Posterior cingulate gyrus (tissue), 11 donors: ENCODE results near the gene KCNK10.

Experiments used
- DNase-seq, 10 donors: peaks; one replicate each; pipeline versions ENCODE4 v3.0.0 to v3.0.0-alpha.2; 2020 to 2021; ENCODE audit warnings: mixed read lengths in 3 of 10
- intact Hi-C: fragments of 100-400 bp; cut with DNase I; formaldehyde crosslinking; loops from one replicate; pipeline ENCODE4 v1.15.1; 2023

The KCNK10 gene

GRCh38 chr14:88233915-88234314 lies 89.2 kb downstream of the KCNK10 start:
- DNase-seq = no peak
- intact Hi-C loops = no loop called here

DNA sequence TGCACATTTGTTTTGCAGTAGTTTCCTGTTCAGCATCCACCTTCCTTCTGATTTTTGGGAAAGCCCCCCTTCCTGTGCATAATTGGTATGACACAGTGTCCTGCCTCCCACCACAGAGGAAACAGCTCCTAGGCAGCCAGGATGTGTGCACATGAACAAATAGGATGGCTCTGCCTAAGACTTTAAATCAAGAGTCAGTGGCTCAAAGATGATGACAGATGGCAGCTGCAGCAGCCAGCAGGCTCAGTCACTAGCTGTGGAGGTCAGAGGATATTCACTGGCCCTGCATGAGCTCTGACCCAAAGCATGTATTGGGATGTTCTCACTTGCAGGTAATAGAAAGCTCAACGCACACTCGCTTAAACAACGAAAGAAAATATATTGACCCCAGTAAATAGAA lies 90.3 kb downstream of the KCNK10 start:
- DNase-seq = no peak
- intact Hi-C loops = no loop called here

DNA sequence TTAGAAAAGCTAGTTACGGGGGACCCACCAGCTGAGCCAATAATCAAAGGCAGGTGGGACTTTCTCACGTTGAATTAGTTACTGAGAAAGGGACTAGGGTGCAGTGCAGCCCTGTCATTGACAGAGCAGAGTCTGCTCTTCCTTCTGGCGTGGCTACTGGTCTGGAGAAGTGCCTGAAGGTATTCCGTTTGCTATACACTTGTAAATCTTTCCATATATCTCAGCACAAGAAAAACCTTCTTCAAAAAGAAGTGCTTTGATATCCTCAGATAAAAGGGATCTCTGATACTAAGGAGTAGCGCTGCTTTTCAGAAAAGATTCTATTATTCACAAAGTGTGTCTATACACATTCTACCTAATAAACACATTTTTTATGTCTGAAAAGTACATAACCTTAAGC lies 91.5 kb downstream of the KCNK10 start:
- intact Hi-C loops = no loop called here
- no peak for DNase-seq

GRCh38 chr14:88229428-88229827 lies 93.6 kb downstream of the KCNK10 start:
- intact Hi-C loops = no loop called here
- no peak for DNase-seq

GRCh38 chr14:88228522-88229236 lies 94.4 kb downstream of the KCNK10 start:
- no peak for DNase-seq
- intact Hi-C loops = no loop called here

- intact Hi-C loops = no loop called here
Observed at GRCh38 chr14:88227693-88228092, 95.4 kb downstream of the KCNK10 start.

DNA sequence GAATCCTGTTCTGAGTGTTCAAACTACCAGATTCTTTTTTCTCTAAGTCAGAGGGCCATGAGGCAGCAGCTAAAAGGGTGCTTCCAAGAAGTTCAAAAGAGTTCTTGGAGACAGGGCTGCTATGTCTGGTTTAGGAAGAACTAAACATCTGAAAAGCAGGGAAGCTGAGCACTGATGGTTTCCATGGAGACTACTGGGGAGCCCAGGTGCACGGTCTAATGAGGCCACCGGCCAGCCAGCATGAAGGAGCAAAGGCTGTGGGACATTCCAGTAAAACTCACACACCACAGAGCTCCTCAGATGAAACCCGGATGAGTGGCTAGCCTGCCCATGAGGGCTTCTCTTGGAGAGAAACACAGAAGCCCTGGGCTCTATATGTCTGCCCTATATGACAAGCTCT lies 97.3 kb downstream of the KCNK10 start:
- no peak for DNase-seq
- intact Hi-C loops = no loop called here

More at GRCh38 chr14:88227693-88228092, 95.4 kb downstream of the KCNK10 start:
- no peak for DNase-seq

DNA sequence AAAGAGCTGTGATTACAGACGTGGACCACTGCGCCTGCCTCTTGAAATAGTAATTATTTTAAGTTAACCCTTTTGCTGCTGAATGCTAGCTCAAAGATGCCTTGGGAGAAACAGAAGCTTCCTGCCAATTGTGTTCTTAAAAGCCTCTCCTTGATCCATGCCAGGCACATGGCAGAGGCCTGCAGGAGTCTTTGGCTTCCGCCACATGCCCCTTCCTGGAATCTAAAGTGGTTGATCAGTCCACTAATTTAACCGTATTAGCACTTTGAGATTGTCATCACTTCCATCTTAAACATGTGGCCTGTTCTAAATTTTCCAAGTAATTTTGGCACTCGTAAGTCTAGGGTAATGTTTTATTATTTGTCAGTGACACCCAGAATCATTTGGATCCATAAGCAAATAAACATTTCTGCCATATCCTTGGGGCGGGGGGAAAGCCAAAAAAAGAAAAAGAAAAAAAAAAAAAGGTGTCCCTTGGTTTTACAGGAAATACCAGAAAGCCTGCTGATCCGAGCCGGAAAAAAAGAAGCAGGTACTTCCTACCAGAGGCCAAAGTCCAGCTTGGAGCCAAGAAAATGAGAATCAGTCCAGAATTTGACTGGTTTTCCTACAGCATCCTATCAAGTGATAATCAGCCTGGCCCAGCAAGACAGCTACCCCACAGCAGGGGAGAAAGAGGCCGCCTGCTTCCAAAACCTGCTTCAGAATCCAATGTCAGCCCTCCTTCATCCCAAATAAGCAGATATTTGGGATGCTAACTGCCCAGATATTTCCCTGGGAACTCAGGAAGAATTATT lies 104.8 kb downstream of the KCNK10 start:
- DNase-seq = no peak
- intact Hi-C loops = no loop called here

DNA sequence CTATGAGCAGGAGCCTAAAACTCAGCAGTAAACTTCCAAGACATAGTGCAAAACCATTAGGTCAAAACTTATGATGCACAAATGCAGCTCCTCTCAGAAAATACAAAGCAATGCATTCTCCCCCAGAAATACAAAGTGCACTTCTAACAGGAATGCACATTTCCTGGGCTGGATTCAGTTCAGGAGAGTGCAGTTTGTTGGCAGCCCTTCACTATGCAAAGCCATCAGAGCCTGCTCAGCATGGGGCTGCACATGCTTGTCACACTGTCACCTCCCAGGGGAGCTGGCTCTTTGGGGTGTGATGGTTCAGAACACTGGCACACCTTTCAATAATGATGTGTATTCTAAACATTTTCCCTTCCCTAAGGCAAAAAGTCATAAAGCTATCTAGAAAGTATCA lies 110.4 kb downstream of the KCNK10 start:
- no peak for DNase-seq

GRCh38 chr14:88210426-88210825 lies 112.6 kb downstream of the KCNK10 start:
- DNase-seq = peak in 9 of 10 donors; percentile 25 to 93 (median 42)

More for the DNA sequence above, 110.4 kb downstream of the KCNK10 start:
- intact Hi-C loops = no loop called here

GRCh38 chr14:88209273-88209672 lies 113.8 kb downstream of the KCNK10 start:
- DNase-seq = peak in 5 of 10 donors; percentile 10 to 87 (median 68)
- intact Hi-C loops = no loop called here

More at GRCh38 chr14:88210426-88210825, 112.6 kb downstream of the KCNK10 start:
- intact Hi-C loops = no loop called here

DNA sequence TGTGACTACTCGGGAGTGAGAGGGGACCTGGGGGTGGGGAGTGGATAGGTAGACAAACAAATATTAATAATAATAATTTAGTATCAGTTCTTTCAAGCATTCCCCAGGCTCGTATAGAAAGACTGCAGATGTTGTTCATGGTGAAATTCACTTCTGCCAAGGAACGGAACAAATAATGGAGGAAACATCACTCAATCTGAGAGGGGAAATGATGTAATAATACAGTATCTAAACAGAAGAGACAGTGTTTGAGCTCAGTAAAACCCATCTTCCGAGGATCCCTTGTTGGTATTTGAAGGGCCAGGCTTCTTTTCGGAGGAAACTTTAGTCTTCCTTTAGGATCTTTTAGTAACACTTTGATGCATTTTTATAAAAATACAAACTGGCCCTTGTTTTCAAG lies 114.2 kb downstream of the KCNK10 start:
- intact Hi-C loops = no loop called here
- DNase-seq = no peak

GRCh38 chr14:88204221-88204620 lies 118.8 kb downstream of the KCNK10 start:
- no peak for DNase-seq
- intact Hi-C loops = no loop called here

DNA sequence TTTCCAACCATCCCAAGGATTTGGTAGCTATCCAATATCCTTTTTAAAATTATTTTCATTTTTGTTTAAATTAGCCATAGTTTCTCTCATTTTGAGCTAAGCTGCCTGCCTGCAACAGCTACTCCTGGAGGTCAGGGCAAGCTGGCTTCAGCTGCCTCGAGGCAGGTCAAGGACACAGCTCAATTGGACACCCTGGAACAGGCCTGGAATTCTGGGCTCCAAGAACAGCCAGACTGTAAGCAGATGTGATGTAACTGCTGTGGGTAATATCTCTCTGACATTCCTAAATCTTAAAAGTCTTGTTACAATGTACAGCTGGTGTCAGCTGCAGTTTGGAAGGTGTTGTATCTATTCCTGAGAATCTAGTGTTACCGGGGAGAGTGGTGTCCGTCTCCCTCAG lies 119.8 kb downstream of the KCNK10 start:
- DNase-seq = no peak
- intact Hi-C loops = no loop called here

DNA sequence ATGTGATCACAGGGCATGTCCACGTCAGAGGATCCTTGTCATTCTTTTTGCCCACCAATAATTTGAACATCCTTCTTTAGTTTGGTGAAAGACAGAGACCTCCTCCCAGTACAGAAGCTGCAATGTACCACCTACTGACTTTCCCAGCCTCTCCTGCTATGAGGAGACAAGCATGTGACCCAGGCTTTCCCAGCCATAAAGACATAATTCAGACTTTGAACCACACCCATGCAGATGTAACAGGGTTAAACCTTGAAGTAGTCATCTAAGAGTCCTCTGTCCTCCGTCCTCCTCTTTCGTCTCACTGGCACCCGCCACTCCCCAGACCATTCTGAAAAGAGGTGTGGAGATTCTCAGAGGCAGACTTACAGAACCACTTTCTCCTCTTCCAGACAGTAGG lies 120.8 kb downstream of the KCNK10 start:
- no peak for DNase-seq
- intact Hi-C loops = no loop called here

- DNase-seq = no peak
- intact Hi-C loops = no loop called here
Observed at GRCh38 chr14:88201851-88202250, 121.2 kb downstream of the KCNK10 start.

GRCh38 chr14:88199882-88200281 lies 123.2 kb downstream of the KCNK10 start:
- no peak for DNase-seq
- intact Hi-C loops = no loop called here

DNA sequence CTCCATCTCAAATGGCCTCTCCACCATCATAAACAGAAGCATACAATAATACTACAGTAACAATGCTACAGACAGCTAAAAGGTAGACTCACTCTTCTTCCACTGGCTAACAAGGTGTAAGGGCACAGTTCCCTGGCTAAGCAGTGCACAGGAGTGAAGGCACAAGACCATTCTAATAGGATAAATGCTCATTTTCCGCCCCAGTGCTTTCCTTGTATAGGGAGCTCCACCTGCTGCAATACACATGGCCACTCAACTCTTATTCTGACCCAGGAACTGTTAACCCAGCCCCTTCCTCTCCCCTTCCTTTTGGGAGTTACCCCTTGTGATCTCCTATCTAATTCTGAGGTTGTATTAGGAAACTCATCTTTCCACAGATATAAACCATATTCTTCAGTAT lies 124.6 kb downstream of the KCNK10 start:
- intact Hi-C loops = no loop called here
- no peak for DNase-seq

- no peak for DNase-seq
- intact Hi-C loops = no loop called here
Observed at GRCh38 chr14:88196925-88197324, 126.1 kb downstream of the KCNK10 start.

GRCh38 chr14:88196116-88196890 lies 126.8 kb downstream of the KCNK10 start:
- no peak for DNase-seq
- intact Hi-C loops = no loop called here

- intact Hi-C loops = no loop called here
- DNase-seq = peak in 6 of 10 donors; percentile 19 to 69 (median 42)
Observed at GRCh38 chr14:88195676-88196075, 127.4 kb downstream of the KCNK10 start.
